GM12878 (cell line): ENCODE results near the gene RALBP1. TPM values are rescaled to one million over a fixed set of nuclear protein-coding genes. Genes with fewer than 3 reads are reported as not detected.

Experiments
- ATAC-seq: fragments of 200-7000 bp; cut with Tn5 transposase; 3 replicates; pipeline ENCODE4 v1.9.1; 2020; ENCODE audit warnings: mild to moderate bottlenecking, moderate library complexity
- BruUV-seq: library from RNA; stranded (reverse); fragments of 400-500 nt; replicated peaks from 2 replicates; lab custom pipeline; 2021; lab: Mats Ljungman, UMichigan
- CTCF ChIA-PET: fragments of 300-600 bp; sonication (Branson Sonifier 250); formaldehyde crosslinking; extraction: SDS; loops from one replicate; lab custom pipeline; 2021; ENCODE audit warnings: inconsistent platforms; lab: Yijun Ruan, JAX
- POLR2A ChIA-PET: fragments of 350-600 bp; formaldehyde crosslinking; extraction: SDS; loops from one replicate; lab custom pipeline; 2021; ENCODE audit warnings: inconsistent platforms; lab: Charles Lee
- RAD21 ChIA-PET: fragments of 300-600 bp; sonication (Branson Sonifier 250); formaldehyde crosslinking; loops from one replicate; lab custom pipeline; 2023; ENCODE audit warnings: antibody characterized with exemption; ENCODE audit not compliant: unreplicated experiment; lab: Charles Lee
- SMC1A ChIA-PET: fragments of 300-600 bp; sonication (Branson Sonifier 250); formaldehyde crosslinking; loops from one replicate; lab custom pipeline; 2023; ENCODE audit not compliant: unreplicated experiment, uncharacterized antibody; lab: Charles Lee
- DNase-seq: peaks from one replicate; pipeline ENCODE4 v3.0.0-alpha.2; 2011; ENCODE audit warnings: low read depth, low spot score
- FAIRE-seq: peaks from 3 replicates; lab custom pipeline; 2011; peaks lifted over from hg19 to GRCh38; lab: Jason Lieb, UNC
- H2AFZ ChIP-seq: 2 replicates; pipeline ENCODE4 v1.6.0; 2011; ENCODE audit warnings: low read depth, low read length, control low read depth; ENCODE audit not compliant: control insufficient read depth
- H3K27ac ChIP-seq: 2 replicates; pipeline ENCODE4 v1.5.1; 2011; ENCODE audit warnings: control low read depth; ENCODE audit not compliant: control insufficient read depth, insufficient read depth
- H3K27me3 ChIP-seq, 2 experiments: replicated peaks in 1 of 2; 2 replicates each; pipeline versions ENCODE4 v1.6.0 to v1.6.1; 2011; ENCODE audit warnings: low read length in 1 of 2; ENCODE audit not compliant: control insufficient read depth in 2 of 2, insufficient read depth in 2 of 2
- H3K36me3 ChIP-seq, 2 experiments: 2 replicates each; pipeline ENCODE4 v1.5.1; 2011; ENCODE audit warnings: low read length in 1 of 2; ENCODE audit not compliant: control insufficient read depth in 2 of 2, insufficient read depth in 2 of 2
- H3K4me1 ChIP-seq: 2 replicates; pipeline ENCODE4 v1.6.1; 2011; ENCODE audit warnings: mild to moderate bottlenecking, low read length, moderate library complexity, mixed read lengths; ENCODE audit not compliant: control insufficient read depth, insufficient read depth
- H3K4me2 ChIP-seq: 2 replicates; pipeline ENCODE4 v1.6.0; 2011; ENCODE audit warnings: control low read depth; ENCODE audit not compliant: control insufficient read depth, insufficient read depth
- H3K4me3 ChIP-seq: fragments of 200-600 bp; sonication (generic); 2 replicates; pipeline ENCODE4 v1.5.1; 2016
- H3K79me2 ChIP-seq: 2 replicates; pipeline ENCODE4 v1.6.0; 2011; ENCODE audit warnings: low read length; ENCODE audit not compliant: control insufficient read depth, insufficient read depth
- H3K9ac ChIP-seq: 2 replicates; pipeline ENCODE4 v1.8.0; 2011; ENCODE audit warnings: low read length, control low read depth, mixed read lengths; ENCODE audit not compliant: control insufficient read depth, insufficient read depth
- H3K9me3 ChIP-seq: replicated peaks from 3 replicates; pipeline ENCODE4 v1.5.1; 2011; ENCODE audit warnings: mild to moderate bottlenecking, low read length; ENCODE audit not compliant: control insufficient read depth, insufficient read depth
- H4K20me1 ChIP-seq: 2 replicates; pipeline ENCODE4 v1.6.0; 2011; ENCODE audit not compliant: control insufficient read depth, insufficient read depth
- SMAD5 ChIP-seq: IDR thresholded peaks from 2 replicates; pipeline ENCODE4 v1.6.1; 2016; ENCODE audit warnings: antibody characterized with exemption, low read depth
- ZNF274 ChIP-seq: IDR thresholded peaks from one replicate; pipeline ENCODE4 v1.8.0; 2011; ENCODE audit not compliant: insufficient read length, insufficient read depth
- WGBS: methylation state at CpG from one replicate; pipeline ENCODE4 v1.1.6; 2016; ENCODE audit warnings: low lambda C conversion rate; ENCODE audit not compliant: insufficient replicate concordance, insufficient coverage; ENCODE audit errors: missing lambda C conversion rate; 5-methylcytosine and 5-hydroxymethylcytosine counted together
- in situ Hi-C: fragments of 300-500 bp; cut with MboI; formaldehyde crosslinking; loops from 9 replicates; pipeline ENCODE4 v1.14.3; 2018; ENCODE audit warnings: mixed read lengths
- intact Hi-C: fragments of 100-400 bp; cut with micrococcal nuclease; formaldehyde crosslinking; loops from one replicate; pipeline ENCODE4 v1.14.2; 2022; ENCODE audit not compliant: unreplicated experiment
- polyA plus RNA-seq, 11 experiments: library from polyadenylated mRNA; depleted of rRNA in 4 of 11; unstranded in 6 of 11; stranded (reverse) in 5 of 11; fragments of >200 nt; fragmentation: Nextera tagmentation in 4 of 11; fragmentation: Illumina TruSeq in 1 of 11; extraction: Ambion mirVana in 4 of 11; extraction: Trizol in 1 of 11; gene quantifications; 1 replicate in 1 of 11; 2 replicates in 10 of 11; pipeline versions ENCODE4 v1.2.1 to v1.2.3, GENCODE V29; 2011 to 2016; ENCODE audit warnings: inconsistent platforms in 2 of 11, missing spikeins in 2 of 11, low read depth in 1 of 11
- total RNA-seq, 4 experiments: library from RNA; depleted of rRNA in 3 of 4; stranded (reverse); fragments of >200 nt in 3 of 4; fragmentation: Illumina TruSeq in 1 of 4; extraction: Trizol in 1 of 4; gene quantifications; 2 replicates each; pipeline versions ENCODE4 v1.2.1 to v1.2.3, GENCODE V29; 2013 to 2021
- TF ChIP-seq, protein P1 (sequence below): fragments of 450-650 bp; IDR thresholded peaks from 2 replicates; pipeline ENCODE4 v1.6.1; 2016; ENCODE audit warnings: mild to moderate bottlenecking, moderate library complexity, borderline replicate concordance
- TF ChIP-seq, protein P2 (sequence below): fragments of 450-650 bp; IDR thresholded peaks from 2 replicates; pipeline ENCODE4 v1.6.1; 2017; ENCODE audit warnings: borderline replicate concordance

RALBP1 gene
- total and polyA plus RNA-seq, 10 of the 15 experiments (the other 5 are each of a cell fraction or from before 2014, with no cell fraction given): 11.2 to 46.9 (median 41.8) TPM

DNA sequence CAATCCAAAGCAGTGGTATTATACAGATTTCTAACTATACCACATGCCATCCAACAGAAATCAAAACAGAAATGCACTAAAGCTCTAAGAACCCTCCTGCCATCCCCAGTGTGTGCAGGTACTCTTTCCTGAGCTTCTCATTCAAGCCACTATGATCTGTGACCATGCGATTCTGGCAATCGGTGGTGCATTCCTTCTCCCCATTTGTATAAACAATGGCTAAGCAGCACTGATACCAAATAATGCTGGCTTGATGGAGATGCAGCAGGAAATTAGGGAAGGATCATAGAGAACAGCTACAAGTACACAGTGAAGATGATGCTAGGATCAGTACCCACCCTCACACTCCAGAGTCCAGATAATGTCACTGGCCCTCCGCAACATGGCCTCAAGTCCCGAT, 87.3 kb downstream of the RALBP1 start (continued):
- TF ChIP-seq, protein P1, sequence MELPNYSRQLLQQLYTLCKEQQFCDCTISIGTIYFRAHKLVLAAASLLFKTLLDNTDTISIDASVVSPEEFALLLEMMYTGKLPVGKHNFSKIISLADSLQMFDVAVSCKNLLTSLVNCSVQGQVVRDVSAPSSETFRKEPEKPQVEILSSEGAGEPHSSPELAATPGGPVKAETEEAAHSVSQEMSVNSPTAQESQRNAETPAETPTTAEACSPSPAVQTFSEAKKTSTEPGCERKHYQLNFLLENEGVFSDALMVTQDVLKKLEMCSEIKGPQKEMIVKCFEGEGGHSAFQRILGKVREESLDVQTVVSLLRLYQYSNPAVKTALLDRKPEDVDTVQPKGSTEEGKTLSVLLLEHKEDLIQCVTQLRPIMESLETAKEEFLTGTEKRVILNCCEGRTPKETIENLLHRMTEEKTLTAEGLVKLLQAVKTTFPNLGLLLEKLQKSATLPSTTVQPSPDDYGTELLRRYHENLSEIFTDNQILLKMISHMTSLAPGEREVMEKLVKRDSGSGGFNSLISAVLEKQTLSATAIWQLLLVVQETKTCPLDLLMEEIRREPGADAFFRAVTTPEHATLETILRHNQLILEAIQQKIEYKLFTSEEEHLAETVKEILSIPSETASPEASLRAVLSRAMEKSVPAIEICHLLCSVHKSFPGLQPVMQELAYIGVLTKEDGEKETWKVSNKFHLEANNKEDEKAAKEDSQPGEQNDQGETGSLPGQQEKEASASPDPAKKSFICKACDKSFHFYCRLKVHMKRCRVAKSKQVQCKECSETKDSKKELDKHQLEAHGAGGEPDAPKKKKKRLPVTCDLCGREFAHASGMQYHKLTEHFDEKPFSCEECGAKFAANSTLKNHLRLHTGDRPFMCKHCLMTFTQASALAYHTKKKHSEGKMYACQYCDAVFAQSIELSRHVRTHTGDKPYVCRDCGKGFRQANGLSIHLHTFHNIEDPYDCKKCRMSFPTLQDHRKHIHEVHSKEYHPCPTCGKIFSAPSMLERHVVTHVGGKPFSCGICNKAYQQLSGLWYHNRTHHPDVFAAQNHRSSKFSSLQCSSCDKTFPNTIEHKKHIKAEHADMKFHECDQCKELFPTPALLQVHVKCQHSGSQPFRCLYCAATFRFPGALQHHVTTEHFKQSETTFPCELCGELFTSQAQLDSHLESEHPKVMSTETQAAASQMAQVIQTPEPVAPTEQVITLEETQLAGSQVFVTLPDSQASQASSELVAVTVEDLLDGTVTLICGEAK: no peak
- TF ChIP-seq, protein P2, sequence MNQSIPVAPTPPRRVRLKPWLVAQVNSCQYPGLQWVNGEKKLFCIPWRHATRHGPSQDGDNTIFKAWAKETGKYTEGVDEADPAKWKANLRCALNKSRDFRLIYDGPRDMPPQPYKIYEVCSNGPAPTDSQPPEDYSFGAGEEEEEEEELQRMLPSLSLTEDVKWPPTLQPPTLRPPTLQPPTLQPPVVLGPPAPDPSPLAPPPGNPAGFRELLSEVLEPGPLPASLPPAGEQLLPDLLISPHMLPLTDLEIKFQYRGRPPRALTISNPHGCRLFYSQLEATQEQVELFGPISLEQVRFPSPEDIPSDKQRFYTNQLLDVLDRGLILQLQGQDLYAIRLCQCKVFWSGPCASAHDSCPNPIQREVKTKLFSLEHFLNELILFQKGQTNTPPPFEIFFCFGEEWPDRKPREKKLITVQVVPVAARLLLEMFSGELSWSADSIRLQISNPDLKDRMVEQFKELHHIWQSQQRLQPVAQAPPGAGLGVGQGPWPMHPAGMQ: no peak

DNA sequence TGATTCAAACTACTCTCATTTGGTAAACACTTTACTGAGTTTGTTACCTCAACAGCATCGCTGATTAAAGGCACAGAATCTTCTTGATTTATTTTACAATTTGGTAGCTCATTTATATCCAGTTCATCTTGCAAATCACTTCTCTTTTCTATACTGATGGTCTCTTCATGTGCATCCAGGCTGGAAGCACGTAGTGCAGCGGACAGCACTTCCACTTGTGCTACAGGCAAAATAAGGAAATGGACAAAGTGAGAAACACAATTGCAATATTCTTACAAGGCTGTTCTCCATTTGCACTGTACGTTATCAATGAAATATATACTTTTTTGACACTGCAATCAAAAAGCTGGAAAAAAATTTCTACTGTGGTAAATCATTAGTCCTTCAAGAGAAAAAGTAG, 88.0 kb downstream of the RALBP1 start:
- BruUV-seq: no TSS peak
- 98% methylated on average over 4 of the region's 4 CpGs for WGBS
- in situ Hi-C loops (no loop called here), intact Hi-C loops (no loop called here)
- DNase-seq (no peak), ATAC-seq (no peak), FAIRE-seq (no peak)
- Histone ChIP-seq H3K79me2 (no peaks in the 10 kb centered on the region), H3K4me3 (no peak overlapping the region), H3K4me2 (no peak overlapping the region), H3K9me3 (no peaks in the 10 kb centered on the region), H3K27ac (no peak overlapping the region), H4K20me1 (no peaks in the 10 kb centered on the region), H3K4me1 (no peaks in the 10 kb centered on the region), H3K9ac (no peak overlapping the region), H2AFZ (no peak overlapping the region), H3K36me3 (peaks cover 2 to 6% of the 10 kb centered on the region in 2 experiments; a peak in 3 of 4 replicates), H3K27me3 (no peaks in the 10 kb centered on the region)
- SMC1A ChIA-PET: no interaction called here
- POLR2A ChIA-PET: no interaction called here
- CTCF ChIA-PET: interaction anchor here (0.6 kb wide), 1 partner anchor 955 kb away, joined by 4 read pairs; no protein-coding TSS in a partner anchor
- RAD21 ChIA-PET: no interaction called here
- TF ChIP-seq SMAD5: no peak
- no peak for TF ChIP-seq ZNF274
